NCI-H510A treated with DMSO at 0.1 percent for 48 hours (cell line): Measurements from ENCODE around the gene ACP1.
"Not testable (repeated sequence)": the region's sequence is repeated elsewhere in the genome, so short reads cannot be mapped to it uniquely, and the experiment has no call there.

ENCODE experiments used
- DNase-seq: peaks from one replicate; lab custom pipeline; 2025; lab: John Stamatoyannopoulos, UW

Gene ACP1

DNA sequence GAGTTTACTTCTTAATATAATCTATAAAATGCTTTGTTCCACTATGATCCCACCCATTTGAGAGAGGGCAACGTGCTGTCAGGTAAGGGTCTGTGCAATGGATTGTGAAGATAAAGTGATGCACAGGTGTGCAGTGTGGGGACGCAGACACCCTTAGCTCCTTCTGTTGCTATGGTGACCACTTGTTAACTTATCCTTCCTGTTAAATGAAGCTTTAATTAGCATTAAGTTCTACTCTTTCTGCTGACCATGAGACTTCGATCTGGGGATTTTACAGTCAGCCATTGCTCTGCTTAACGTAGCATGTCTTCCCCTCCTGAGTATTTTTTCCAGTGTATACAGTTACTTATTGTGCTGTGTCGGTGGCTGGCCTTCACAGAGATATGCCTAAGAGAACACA is 46.2 kb downstream of the ACP1 start:
- no peak for DNase-seq

DNA sequence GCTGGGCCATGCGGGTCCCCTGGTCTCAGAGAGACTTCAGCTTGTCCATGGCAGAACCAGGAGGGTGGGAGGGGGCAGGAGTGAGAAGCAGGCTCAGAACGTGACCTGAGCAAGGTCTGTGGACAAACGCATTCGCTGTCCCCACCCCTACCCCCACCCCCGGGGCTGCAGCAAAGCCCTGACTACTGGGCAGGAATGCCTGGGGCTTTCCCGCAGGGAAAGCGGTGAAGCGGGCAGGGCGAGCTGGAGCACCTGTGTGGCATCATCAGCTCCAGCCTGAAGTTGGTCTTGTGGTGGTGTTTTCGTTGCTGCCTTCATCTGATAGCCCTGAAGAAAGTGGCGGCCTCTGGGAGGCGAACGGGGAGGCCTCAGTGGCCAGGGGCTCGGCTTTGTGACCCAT is 49.2 kb downstream of the ACP1 start:
- DNase-seq: no peak

DNA sequence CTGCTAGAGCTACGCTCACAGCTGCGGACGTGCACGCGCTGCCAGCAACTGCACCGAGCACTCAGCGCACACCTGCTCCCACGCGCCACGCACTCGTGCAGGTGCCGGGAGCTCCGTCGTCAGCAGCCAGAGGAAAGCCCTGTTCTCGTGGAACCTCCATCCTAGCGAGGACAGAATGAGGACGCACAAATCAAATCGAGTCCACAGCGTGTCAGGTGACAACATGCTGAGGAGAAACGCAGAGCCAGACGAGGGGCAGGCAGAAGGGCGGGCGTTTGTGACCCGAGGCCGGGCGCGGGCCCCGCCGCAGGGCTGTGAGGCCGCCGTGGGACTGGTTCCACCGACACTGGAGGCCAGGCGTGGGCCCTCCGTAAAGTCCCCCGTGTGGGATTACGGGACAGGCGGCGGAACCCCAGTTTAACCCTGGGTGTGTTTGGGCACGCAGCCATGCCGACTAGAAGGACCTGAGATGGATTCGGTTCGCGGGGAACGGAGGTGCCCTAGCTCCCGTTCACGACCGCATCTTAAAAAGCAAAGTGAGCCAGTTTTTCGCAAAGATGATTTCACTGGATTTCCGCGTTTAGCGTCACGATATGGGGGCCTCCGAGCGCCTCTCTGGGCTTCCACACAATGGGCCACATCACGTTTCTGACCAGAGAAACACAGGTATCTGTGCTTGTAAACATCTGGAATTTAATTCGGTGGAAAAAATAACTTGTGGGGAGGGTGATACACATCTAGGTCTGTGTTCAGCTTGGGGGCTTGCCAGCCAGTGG is 50.0 kb downstream of the ACP1 start:
- no peak for DNase-seq

DNA sequence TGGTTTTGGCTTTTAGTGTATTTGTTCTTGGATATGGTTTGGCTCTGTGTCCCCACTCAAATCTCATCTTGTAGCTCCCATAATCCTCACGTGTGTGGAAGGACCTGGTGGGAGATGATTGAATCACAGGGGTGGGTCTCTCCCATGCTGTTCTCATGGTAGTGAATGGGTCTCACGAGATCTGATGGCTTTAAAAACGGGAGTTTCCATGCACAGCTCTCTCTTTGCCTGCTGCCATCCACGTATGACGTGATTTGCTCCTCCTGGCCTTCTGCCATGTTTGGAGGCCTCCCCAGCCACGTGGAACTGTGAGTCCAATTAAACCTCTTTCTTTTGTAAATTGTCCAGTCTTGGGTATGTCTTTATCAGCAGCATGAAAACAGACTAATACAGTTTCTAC is 51.2 kb downstream of the ACP1 start:
- not testable (repeated sequence) for DNase-seq

DNA sequence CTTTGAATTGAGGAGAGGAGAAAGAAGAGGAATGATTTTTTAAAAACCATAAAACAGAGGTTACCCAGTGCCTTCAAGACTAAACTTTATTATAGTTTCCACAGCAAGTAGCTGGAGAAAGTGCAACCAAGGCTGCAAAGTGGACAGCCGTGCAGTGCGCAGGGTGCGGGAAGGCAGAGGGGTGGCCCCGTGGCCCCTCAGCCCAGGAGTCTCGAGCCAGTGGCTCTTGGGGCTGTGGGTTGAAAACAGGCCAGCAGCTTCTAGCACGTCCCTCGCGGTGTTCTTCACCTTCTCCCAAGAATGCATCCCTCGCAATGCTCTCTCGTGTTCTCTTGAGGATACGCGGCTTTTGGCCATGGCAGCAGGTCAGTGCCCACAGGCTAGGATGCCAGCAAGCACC is 51.6 kb downstream of the ACP1 start:
- DNase-seq: no peak

DNA sequence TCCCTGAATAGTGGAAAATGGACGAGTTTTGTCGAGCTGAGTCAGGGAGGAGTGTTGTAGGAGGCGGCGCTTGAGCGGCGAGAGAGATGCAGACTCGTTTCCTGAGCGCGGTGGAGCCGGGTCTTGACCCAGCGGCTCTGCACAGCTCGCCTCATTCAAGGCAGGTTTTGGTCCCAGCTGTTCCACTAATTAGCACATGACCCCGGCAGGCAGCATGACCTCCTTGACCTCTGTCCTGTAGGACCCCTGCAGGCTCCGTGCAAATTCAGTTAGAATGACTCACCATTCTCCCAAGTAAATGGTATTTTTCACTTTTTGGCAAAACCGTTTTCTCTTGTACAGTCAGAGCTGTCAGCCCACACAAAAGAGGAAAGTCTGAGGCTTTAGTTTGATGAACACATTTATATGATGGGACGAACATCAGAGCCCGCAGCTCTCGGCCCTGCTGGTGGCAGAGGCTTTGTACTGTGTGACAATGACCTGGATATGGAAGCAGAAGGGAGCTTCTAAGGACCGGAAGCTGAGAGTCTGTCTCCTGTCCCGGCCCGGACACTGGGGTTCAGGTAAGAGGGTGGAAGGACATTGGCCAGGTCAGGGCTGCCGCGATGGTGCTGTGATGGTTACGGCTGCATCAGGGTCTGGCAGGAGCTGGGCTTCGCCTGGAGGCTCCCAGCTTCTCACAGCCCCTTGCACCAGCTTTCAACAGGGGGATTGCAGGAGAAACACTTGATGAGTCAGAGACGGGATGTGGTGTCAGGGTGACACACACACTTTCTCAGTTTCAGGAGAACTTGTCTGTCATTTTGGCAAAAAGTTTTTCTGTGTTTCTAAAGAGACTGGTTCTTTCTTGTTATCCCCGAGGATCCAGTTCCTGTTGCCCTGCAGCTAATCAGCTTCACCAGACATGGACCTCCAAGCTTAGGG is 53.0 kb downstream of the ACP1 start:
- DNase-seq: no peak

DNA sequence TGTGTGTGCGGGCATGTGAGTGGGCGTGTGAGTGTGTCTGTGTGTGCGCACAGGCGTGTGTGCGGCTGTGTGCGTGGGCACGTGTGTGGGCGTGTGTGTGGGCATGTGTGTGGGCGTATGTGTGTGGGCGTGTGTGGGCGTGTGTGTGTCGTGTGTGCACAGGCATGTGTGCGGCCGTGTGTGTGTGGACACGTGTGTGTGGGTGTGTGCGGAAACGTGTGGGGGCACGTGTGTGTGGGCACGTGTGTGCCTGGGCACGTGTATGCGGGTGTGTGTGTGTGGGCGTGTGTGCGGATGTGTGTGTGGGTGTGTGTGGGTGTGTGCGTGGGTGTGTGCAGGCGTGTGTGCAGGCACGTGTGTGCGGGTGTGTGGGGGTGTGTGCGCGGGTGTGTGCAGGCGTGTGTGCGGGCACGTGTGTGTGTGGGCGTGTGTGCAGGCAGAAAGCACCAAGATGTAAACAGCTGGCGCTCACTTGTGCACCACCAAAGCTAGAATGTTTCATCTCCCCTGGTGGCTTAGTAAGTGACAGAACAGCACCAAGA is 54.4 kb downstream of the ACP1 start:
- no peak for DNase-seq

DNA sequence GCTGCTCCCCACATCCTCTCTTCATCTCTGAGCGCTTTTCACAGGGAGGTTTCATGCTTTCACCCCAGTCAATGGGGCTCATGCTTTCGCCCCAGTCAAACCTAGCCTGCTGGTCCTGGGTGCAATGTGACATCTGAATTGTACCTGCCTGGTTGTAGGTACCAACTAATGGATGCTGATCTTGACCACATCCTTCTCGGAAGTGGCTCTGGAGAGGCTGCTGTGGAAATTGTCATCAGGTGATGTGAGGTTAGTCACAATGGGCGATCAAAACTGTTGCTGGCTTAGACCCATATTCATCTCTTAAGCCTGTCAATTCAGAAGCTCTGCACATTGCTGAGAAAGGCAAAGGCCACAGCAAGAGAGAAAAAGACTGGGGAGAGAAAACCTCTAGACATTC is 55.8 kb downstream of the ACP1 start:
- DNase-seq: no peak

DNA sequence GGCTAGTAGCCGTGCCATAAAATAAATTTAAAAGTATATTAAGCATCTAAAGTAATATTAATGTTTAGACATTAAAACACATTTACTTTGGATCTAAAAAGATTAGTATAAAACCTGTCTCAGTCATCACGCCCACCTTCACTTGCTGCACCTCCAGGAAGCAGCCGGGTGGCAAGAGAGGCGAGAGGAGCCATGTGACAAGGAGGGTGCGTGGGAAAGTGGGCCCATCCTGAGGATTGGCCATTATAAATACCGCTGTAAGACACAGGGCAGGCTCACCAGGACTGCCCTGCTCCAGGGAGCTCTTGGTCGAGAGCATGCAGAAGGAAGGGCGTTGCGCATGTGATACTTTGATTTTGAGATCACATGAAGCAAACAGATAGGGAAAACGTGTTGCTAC is 57.6 kb downstream of the ACP1 start:
- no peak for DNase-seq

DNA sequence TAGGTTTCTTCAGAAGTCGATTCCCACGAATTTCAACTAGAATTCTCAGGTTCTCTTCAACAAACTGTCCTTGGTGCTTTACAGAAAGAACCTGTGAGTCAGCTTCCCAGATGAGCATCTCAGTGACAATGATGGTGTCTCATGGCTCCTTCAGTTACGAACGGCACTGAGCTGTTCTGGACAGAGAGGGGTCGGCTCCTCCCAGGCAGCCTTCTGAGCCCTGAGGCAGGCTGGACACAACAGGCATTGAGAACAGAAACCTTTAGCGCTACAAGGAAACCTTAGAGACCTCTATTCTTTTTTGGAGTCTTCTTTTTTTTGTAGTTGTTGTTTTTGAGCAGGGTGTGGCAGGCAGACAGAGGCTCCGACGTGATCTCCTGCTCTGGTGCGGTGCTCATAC is 58.3 kb downstream of the ACP1 start:
- no peak for DNase-seq
